Activated CD4-positive, alpha-beta T cell treated with anti-CD3 and anti-CD28 coated beads, Interleukin-2, amount 10 ng/mL, durations not matched to agents 24 days and 14 days (primary cell): Measurements from ENCODE around the gene ETS1. TPM values are rescaled to one million over a fixed set of nuclear protein-coding genes. Genes with fewer than 3 reads are reported as not detected.

Source experiments
- DNase-seq: peaks from one replicate; pipeline ENCODE4 v3.0.0; 2022
- H3K27ac Mint-ChIP-seq: one replicate; pipeline ENCODE4 v1.8.0; 2022; ENCODE audit warnings: mild to moderate bottlenecking, mixed read lengths
- H3K27me3 Mint-ChIP-seq: one replicate; pipeline ENCODE4 v1.8.0; 2022; ENCODE audit warnings: mixed read lengths
- H3K36me3 Mint-ChIP-seq: one replicate; pipeline ENCODE4 v1.8.0; 2022; ENCODE audit warnings: low read depth, mild to moderate bottlenecking, mixed read lengths
- H3K4me1 Mint-ChIP-seq: one replicate; pipeline ENCODE4 v1.8.0; 2021; ENCODE audit warnings: mixed read lengths
- H3K4me3 Mint-ChIP-seq: one replicate; pipeline ENCODE4 v1.8.0; 2022; ENCODE audit warnings: mild to moderate bottlenecking, moderate library complexity, mixed read lengths
- H3K9me3 Mint-ChIP-seq: one replicate; pipeline ENCODE4 v1.8.0; 2021; ENCODE audit warnings: mixed read lengths
- intact Hi-C: fragments of 100-400 bp; cut with micrococcal nuclease; formaldehyde crosslinking; loops from one replicate; pipeline ENCODE4 v1.15.1; 2023
- total RNA-seq: library from RNA; stranded (reverse); gene quantifications from 2 replicates; pipeline ENCODE4 v1.2.3, GENCODE V29; 2022

The ETS1 gene
- total RNA-seq, 1 donor from 2014 or later = 454 TPM

DNA sequence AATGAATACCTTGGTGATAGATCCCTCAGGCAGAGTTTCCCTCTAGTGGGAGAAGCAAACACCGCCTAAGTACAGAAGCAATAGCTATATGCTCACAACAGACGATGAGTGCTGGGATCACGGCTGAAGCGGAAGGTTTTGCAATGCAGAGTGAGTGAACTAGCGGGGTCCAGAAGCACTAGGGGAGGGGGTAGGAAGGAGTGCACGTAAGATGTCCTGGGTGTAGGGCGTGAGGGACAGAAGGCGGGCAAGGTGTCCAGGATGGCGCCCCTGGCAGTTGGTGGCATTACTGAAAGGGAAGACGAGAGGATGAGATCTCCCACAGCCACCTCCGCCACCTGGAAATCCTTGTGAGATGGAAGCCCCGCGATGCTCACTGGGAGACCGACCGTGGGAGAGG lies 81.0 kb downstream of the ETS1 start:
- no peaks in the 10 kb centered on the region for H3K9me3 Mint-ChIP-seq
- peak; percentile 78 for DNase-seq
- H3K27ac Mint-ChIP-seq = peak overlapping the region; percentile 98
- H3K27me3 Mint-ChIP-seq = no peaks in the 10 kb centered on the region
- intact Hi-C loops = loop anchor here (2.0 to 5.0 kb wide), 3 partner anchors 16 to 184 kb away; no protein-coding TSS in a partner anchor
- peak overlapping the region; percentile 93 for H3K4me3 Mint-ChIP-seq
- peaks cover 79% of the 10 kb centered on the region for H3K36me3 Mint-ChIP-seq
- peaks cover 93% of the 10 kb centered on the region for H3K4me1 Mint-ChIP-seq

DNA sequence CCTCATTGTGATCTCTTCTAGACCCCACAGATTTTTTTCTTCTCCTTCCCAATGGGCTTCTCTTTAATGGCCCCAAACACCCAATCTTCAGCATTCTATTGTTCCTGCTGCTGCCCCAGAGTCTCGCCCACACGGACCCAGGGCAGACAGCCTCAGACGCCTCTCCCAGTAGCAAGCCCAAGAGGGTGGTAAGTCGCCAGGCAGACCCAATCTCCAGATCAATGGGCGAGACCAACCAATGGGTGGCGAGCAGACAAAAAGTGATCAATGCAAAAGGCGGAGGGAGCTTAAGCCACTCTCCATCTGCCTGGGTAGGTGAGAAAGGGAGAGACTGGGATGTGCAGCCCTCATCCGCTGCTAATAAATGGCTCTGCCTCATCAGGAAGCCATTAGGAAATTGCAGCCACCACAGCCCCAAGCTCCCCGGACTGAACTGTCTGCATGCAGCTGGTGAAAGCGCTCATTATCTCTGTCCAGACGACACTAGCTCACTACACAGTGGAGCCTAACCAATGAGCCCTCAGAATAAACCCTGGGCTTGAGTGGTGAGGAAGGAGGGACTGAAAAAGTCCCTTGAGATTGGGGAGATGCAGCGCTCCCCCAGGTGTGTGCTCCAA lies 81.8 kb downstream of the ETS1 start:
- intact Hi-C loops = loop anchor here (1.0 to 5.0 kb wide), 5 partner anchors 8 to 183 kb away; no protein-coding TSS in a partner anchor
- H3K4me3 Mint-ChIP-seq = peak overlapping the region; percentile 93
- no peaks in the 10 kb centered on the region for H3K27me3 Mint-ChIP-seq
- H3K4me1 Mint-ChIP-seq = peaks cover 94% of the 10 kb centered on the region
- H3K36me3 Mint-ChIP-seq = peaks cover 82% of the 10 kb centered on the region
- H3K9me3 Mint-ChIP-seq = no peaks in the 10 kb centered on the region
- DNase-seq = peak; percentile 79
- H3K27ac Mint-ChIP-seq = peak overlapping the region; percentile 98

DNA sequence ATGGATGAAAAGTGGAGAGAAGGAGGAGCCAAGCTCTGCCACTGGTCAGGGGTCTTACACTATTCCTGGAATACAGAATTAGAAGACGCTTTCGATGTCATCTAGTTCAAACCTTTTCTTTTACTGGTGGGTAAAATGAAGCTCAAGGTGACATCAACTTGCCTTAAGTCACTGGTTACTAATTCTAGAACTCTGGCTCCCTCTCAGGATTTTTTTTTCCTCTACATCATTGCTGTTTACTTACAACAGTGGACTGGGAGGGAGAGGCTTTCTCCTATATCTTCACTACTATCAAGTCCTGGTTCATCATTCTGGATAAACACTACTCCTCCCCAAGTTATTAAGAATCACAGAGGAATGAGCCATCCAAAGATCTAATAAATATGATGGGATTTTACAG lies 82.9 kb downstream of the ETS1 start:
- no peak for DNase-seq
- Mint-ChIP-seq H3K36me3 (peaks cover 80% of the 10 kb centered on the region), H3K27me3 (no peaks in the 10 kb centered on the region), H3K4me3 (peak overlapping the region; percentile 93), H3K27ac (peak overlapping the region; percentile 98), H3K9me3 (no peaks in the 10 kb centered on the region), H3K4me1 (peaks cover 92% of the 10 kb centered on the region)
- intact Hi-C loops = loop anchor here (1.0 to 2.0 kb wide), 2 partner anchors 16 to 214 kb away; no protein-coding TSS in a partner anchor

DNA sequence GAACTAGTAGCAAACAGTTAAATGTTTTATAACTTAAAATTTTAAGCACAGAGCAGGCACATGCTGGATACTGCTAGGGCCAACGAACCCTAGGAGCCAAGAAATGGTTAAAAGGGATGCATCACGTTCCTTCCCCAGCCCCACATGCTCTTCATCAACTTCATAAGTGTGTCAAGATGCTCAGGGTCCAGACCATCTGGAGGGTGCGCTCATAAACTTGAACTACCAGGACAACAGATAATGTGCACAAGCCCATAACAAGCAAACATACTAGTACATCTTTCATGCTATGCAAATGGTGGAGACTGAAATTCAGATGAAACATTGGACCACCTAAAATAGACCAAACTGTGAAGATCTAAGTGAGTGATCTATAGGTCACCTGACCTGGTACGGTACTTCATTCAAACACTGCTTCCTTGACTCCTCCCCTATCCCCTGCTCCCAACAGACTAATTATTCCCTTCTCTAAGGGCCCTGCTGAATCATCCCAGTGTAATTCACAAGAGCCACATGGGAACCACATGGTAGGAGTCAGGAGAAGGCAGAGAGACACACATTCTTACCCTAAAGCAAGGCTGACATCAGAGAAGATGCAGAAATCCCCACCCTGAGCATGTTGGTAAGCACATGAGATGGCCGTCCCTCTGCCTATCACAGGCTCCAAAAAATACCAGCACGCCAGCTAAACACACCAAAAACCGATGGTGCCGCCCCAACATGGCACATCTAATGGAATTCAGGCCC lies 83.9 kb downstream of the ETS1 start:
- DNase-seq = peak; percentile 83
- intact Hi-C loops = loop anchor here (1.0 kb wide), 1 partner anchor 9 kb away; no protein-coding TSS in a partner anchor
- Mint-ChIP-seq H3K36me3 (peaks cover 80% of the 10 kb centered on the region), H3K4me1 (peaks cover 93% of the 10 kb centered on the region), H3K27me3 (no peaks in the 10 kb centered on the region), H3K27ac (peak overlapping the region; percentile 98), H3K9me3 (no peaks in the 10 kb centered on the region), H3K4me3 (peak overlapping the region; percentile 93)

DNA sequence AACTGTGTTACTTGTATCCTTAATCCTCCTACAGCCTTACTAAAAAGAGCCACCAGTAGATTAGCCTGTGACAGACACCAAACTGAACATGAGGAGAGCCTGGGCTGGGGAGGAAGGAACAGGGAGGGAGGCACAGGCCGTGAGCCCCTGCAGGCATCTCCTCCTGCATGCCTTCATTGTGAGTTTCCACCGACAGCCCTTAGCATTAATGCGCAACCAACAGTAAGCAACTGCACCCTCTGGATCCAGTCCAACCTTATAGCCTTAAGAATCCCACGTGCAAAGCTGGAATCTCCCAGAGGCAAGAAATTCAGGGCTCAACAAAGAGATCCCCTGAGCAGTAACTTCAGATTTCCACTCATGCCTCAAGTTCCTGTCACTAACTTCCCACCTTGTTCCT lies 84.6 kb downstream of the ETS1 start:
- H3K4me1 Mint-ChIP-seq = peaks cover 91% of the 10 kb centered on the region
- no peaks in the 10 kb centered on the region for H3K9me3 Mint-ChIP-seq
- no peaks in the 10 kb centered on the region for H3K27me3 Mint-ChIP-seq
- intact Hi-C loops = loop anchor here (1.0 kb wide), 1 partner anchor 8 kb away; no protein-coding TSS in a partner anchor
- H3K36me3 Mint-ChIP-seq = peaks cover 81% of the 10 kb centered on the region
- peak overlapping the region; percentile 98 for H3K27ac Mint-ChIP-seq
- peak; percentile 72 for DNase-seq
- H3K4me3 Mint-ChIP-seq = peak overlapping the region; percentile 87

DNA sequence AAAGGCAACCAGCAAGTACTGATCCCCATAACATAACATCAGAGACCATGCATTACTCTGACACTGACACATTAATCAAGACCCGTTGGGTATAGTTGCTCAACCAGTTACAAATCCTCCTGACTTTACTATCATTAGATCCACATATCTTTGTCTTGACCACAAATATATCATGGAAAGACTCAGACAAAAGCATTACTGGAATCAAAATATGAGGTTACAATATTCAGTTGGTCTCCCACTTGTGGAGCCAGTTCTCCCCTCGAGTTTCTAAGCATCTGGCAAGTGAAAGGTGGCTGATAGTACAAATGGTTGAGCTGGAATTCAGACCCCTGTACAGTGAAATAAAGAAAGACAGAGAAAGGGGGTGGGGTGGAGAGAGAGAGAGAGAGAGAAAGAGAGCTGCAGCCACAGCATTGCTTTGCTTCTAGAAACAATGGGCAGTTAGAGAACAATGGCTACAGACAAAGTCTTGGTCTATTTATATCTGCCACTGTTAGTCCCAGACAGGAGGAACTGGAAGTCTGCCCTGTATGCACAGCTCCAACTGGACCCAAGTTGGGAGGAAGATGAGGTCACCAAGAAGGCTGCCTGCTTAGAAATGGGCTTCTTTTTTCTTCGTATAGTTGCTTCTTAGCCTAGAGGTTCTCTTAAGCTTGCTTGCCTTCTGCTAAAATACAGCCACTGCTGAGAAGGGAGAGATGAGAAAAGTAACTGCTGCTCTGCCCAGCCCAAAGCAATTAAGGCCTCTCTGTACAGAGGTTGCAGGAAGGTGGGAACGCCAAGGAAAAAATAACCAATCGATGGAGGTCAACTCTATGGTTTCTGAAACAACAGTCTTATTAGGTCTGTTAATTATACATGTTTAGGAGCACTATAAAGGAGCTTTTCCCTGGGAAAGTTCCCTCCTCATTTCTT lies 85.5 kb downstream of the ETS1 start:
- intact Hi-C loops = loop anchor here (1.0 kb wide), 1 partner anchor 8 kb away; no protein-coding TSS in a partner anchor
- Mint-ChIP-seq H3K4me3 (peak overlapping the region; percentile 87), H3K4me1 (peaks cover 92% of the 10 kb centered on the region), H3K27ac (peak overlapping the region; percentile 98), H3K36me3 (peaks cover 81% of the 10 kb centered on the region), H3K27me3 (no peaks in the 10 kb centered on the region), H3K9me3 (no peaks in the 10 kb centered on the region)
- peak; percentile 65 for DNase-seq

DNA sequence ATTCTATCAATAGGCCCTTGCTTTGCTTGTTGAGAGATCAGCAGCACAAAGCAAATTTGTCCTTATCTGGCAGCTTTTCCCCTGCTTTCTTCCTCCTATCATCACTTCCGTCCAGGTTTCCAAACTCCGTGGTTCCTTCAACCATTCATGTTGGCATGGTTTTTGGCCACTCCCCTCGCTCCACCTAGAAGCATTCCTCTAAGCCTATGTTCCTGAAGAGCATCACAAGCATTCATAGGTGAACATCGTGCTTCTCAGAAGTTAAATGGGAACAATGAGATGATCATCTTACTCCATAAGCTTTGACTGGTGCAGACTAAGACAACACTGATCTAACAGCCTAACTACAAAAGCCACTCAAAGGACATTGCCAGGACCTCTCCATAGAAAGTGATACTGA lies 86.3 kb downstream of the ETS1 start:
- intact Hi-C loops = loop anchor here (1.0 kb wide), 1 partner anchor 9 kb away; no protein-coding TSS in a partner anchor
- Mint-ChIP-seq H3K4me3 (peak overlapping the region; percentile 87), H3K36me3 (peaks cover 83% of the 10 kb centered on the region), H3K27ac (peak overlapping the region; percentile 98), H3K4me1 (peaks cover 93% of the 10 kb centered on the region), H3K27me3 (no peaks in the 10 kb centered on the region), H3K9me3 (no peaks in the 10 kb centered on the region)
- peak; percentile 74 for DNase-seq

DNA sequence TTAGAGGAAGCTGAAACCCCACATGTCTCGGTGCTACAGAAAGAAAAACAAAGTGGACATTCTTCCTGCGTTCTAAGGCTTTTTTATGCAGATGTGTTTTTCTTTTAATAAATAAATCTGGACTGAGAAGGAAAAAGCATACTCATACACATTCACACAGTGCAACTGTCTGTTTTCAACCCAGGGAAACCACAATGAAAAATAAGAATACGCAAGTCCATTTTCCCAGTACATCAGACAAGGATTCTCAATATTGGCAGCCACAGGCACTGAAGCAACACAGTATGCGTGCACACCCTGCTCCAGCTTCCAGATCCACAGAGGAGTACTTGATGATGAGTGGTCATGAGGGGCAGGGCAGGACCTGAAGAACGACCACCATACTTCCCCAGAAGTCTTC lies 86.9 kb downstream of the ETS1 start:
- DNase-seq = peak; percentile 68

DNA sequence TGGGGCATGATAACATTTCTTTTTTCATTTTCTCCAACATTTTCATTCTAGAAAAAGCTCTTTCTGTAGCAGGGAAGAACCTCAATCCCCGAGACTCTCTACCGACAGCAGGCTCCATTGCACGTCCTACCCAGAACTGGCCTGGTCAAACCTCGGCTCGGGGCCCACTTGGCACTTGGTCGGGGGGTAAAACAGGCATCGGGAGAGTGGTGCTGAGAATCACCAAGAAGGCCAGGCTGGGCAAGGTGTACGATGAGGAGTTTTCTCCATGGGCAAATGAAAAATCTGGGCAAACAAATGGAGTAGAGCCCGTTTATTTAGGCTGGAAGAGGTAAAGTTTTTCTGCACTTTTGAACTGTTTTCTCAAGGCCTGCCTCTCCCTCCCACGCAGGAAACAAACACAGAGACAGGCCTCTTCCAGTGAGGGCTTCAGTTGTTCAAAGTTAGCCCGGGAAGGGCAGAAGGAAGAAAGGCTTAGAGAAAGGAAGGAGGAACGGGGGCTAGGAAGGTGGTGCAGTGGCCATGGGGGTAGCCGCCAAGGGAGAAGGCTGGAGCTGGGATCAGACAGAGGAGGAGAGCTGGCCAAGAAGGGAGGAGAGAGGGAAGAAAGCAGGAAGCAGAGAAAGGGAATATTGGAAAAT lies 87.6 kb downstream of the ETS1 start:
- H3K36me3 Mint-ChIP-seq = peaks cover 77% of the 10 kb centered on the region
- intact Hi-C loops = no loop called here
- H3K27ac Mint-ChIP-seq = peak overlapping the region; percentile 95
- H3K27me3 Mint-ChIP-seq = no peaks in the 10 kb centered on the region
- H3K9me3 Mint-ChIP-seq = no peaks in the 10 kb centered on the region
- peak; percentile 74 for DNase-seq
- peaks cover 92% of the 10 kb centered on the region for H3K4me1 Mint-ChIP-seq
- H3K4me3 Mint-ChIP-seq = peak overlapping the region; percentile 89

More for the DNA sequence above, 86.9 kb downstream of the ETS1 start:
- Mint-ChIP-seq H3K9me3 (no peaks in the 10 kb centered on the region), H3K27me3 (no peaks in the 10 kb centered on the region), H3K4me1 (peaks cover 93% of the 10 kb centered on the region), H3K36me3 (peaks cover 83% of the 10 kb centered on the region), H3K27ac (peak overlapping the region; percentile 98), H3K4me3 (peak overlapping the region; percentile 87)
- intact Hi-C loops = no loop called here

DNA sequence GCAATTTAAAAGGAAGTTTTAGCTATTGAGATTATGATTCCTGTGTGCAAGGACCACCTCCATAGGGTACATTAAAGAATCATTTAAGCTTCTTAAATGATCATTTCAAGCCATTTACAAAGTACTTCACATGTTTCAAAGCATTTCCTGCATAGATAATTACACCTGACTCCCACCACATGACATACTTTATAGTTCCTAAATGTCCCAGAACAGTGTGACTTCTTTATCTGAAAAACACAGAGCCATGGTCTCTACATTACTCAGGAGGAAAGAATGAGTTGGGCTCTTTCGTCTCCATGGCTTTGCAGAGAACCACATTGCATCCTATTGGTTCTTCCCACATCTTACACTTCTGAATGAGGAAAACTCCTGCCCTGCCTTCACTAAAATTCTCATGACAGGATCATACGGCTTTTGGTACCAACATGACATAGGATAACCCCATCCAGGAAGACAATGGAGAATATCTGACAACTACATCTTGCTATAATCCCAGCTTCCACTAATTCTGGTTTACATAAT lies 88.6 kb downstream of the ETS1 start:
- peak; percentile 66 for DNase-seq
- Mint-ChIP-seq H3K36me3 (peaks cover 75% of the 10 kb centered on the region), H3K27me3 (no peaks in the 10 kb centered on the region), H3K4me3 (peak overlapping the region; percentile 89), H3K27ac (peak overlapping the region; percentile 95), H3K4me1 (peaks cover 90% of the 10 kb centered on the region), H3K9me3 (no peaks in the 10 kb centered on the region)
- intact Hi-C loops = no loop called here

DNA sequence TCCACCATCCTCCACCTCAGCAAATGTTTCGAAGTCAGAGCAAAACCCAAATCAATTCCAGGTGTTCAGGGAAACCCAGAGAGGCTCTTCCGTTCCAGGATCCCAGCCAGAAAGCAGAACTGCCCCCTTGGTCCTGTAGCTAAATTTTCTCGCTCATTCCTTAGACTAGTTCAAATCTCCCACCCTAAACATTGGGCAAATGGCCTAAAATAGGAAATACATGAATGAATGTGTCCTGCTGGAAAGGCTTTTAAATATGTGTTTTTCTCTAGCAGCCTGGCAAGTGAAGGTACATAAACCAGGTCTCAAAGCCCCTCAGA lies 89.6 kb downstream of the ETS1 start:
- peak overlapping the region; percentile 96 for H3K27ac Mint-ChIP-seq
- peaks cover 80% of the 10 kb centered on the region for H3K36me3 Mint-ChIP-seq
- H3K9me3 Mint-ChIP-seq = no peaks in the 10 kb centered on the region
- no peaks in the 10 kb centered on the region for H3K27me3 Mint-ChIP-seq
- peaks cover 92% of the 10 kb centered on the region for H3K4me1 Mint-ChIP-seq
- peak overlapping the region; percentile 82 for H3K4me3 Mint-ChIP-seq
- DNase-seq = no peak
- intact Hi-C loops = loop anchor here (1.0 to 2.0 kb wide), 2 partner anchors 8 to 13 kb away; no protein-coding TSS in a partner anchor

DNA sequence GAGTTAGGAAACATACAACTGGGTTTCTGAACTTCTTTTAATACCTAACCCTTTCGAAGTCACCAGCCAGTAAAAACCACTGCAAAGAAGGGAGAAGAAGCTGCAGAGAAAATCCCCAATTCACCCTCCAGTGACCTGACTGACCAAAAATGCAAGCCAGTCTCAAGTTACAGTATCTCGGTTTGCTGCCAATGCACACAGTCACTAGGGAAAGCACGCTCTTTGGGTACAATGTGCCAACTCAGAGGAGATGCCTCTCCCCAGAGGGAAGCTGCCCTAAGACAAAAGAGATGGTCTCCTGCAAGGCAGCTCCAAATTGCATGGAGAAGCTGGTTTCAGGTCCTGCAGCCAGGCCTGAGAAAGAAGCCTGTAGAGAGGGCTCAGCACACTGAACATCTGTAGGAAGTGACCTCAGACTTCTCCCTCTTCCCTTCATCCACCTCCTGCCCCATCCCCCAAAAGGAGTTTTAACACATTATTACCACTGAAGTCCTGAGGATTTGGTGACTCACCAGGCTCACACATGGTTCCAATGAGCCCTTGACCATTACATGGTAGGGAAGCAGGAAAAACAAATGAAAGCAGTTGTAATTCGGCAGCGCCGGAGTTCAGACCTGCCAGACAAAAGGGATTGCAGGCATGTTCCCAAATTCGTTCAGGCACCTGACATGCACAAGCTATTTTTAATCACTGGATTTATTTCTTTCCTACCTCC lies 90.1 kb downstream of the ETS1 start:
- DNase-seq = peak; percentile 77
- no peaks in the 10 kb centered on the region for H3K27me3 Mint-ChIP-seq
- peak overlapping the region; percentile 96 for H3K27ac Mint-ChIP-seq

More for the DNA sequence above, 90.1 kb downstream of the ETS1 start:
- Mint-ChIP-seq H3K4me3 (peak overlapping the region; percentile 82), H3K9me3 (no peaks in the 10 kb centered on the region), H3K4me1 (peaks cover 92% of the 10 kb centered on the region), H3K36me3 (peaks cover 81% of the 10 kb centered on the region)
- intact Hi-C loops = loop anchor here (1.0 to 2.0 kb wide), 2 partner anchors 8 to 14 kb away; no protein-coding TSS in a partner anchor
